ENCODE data around the gene SLC27A2.

The SLC27A2 gene

GRCh38 chr15:50248994-50249582 lies 67.1 kb downstream of the SLC27A2 start:
- Histone ChIP-seq H3K4me1 (ENCODE audit: insufficient read depth, low read length) (no peaks in the 10 kb centered on the region; the same call in 1 of the 2 replicates), H3K9ac (ENCODE audit: low read depth, low read length) (no peak overlapping the region), H3K36me3 (ENCODE audit: insufficient read depth, low read length) (no peaks in the 10 kb centered on the region), H3K9me3 (ENCODE audit: control insufficient read depth, insufficient read depth, low read length) (no peaks in the 10 kb centered on the region)

- Histone ChIP-seq H3K9me3 (ENCODE audit: control insufficient read depth, insufficient read depth, low read length) (no peaks in the 10 kb centered on the region), H3K36me3 (ENCODE audit: insufficient read depth, low read length) (no peaks in the 10 kb centered on the region), H3K4me1 (ENCODE audit: insufficient read depth, low read length) (no peaks in the 10 kb centered on the region; the same call in 1 of the 2 replicates), H3K9ac (ENCODE audit: low read depth, low read length) (no peak overlapping the region)
Observed at GRCh38 chr15:50249704-50250103, 67.7 kb downstream of the SLC27A2 start.

- H3K9ac ChIP-seq (ENCODE audit: low read depth, low read length) = no peak overlapping the region
- no peaks in the 10 kb centered on the region for H3K36me3 ChIP-seq (ENCODE audit: insufficient read depth, low read length)
- H3K4me1 ChIP-seq (ENCODE audit: insufficient read depth, low read length) = no peaks in the 10 kb centered on the region; the same call in 1 of the 2 replicates
- no peaks in the 10 kb centered on the region for H3K9me3 ChIP-seq (ENCODE audit: control insufficient read depth, insufficient read depth, low read length)
Observed at GRCh38 chr15:50250760-50251394, 68.9 kb downstream of the SLC27A2 start.

- no peaks in the 10 kb centered on the region for H3K36me3 ChIP-seq (ENCODE audit: insufficient read depth, low read length)
- H3K4me1 ChIP-seq (ENCODE audit: insufficient read depth, low read length) = no peaks in the 10 kb centered on the region; the same call in 1 of the 2 replicates
- H3K9me3 ChIP-seq (ENCODE audit: control insufficient read depth, insufficient read depth, low read length) = no peaks in the 10 kb centered on the region
- H3K9ac ChIP-seq (ENCODE audit: low read depth, low read length) = no peak overlapping the region
Observed at GRCh38 chr15:50251638-50252182, 69.7 kb downstream of the SLC27A2 start.

DNA sequence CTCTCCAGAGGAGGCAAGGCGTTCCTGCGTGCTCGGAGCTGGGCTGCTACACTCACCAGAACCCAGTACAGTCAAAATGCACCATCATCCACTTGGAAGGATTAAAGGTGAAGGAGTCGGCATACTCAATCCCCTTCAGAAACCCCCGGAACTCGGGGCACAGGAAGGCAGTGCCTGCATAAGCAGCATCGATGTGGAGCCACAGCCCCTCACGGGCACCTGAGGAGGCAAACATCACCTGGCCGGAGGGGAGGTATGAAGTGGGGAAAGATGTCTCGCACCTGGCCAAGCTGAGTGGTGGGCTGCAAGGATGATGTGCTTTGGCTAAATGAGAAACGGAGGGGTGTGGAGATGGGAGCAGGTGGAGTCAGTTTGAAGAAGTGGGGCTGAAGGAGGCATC lies 70.6 kb downstream of the SLC27A2 start:
- Histone ChIP-seq H3K4me1 (ENCODE audit: insufficient read depth, low read length) (no peaks in the 10 kb centered on the region; the same call in 1 of the 2 replicates), H3K36me3 (ENCODE audit: insufficient read depth, low read length) (no peaks in the 10 kb centered on the region), H3K9ac (ENCODE audit: low read depth, low read length) (no peak overlapping the region), H3K9me3 (ENCODE audit: control insufficient read depth, insufficient read depth, low read length) (no peaks in the 10 kb centered on the region)

GRCh38 chr15:50256188-50257041 lies 74.4 kb downstream of the SLC27A2 start:
- Histone ChIP-seq H3K9me3 (ENCODE audit: control insufficient read depth, insufficient read depth, low read length) (no peaks in the 10 kb centered on the region; the same call in 1 of the 2 replicates), H3K9ac (ENCODE audit: low read depth, low read length) (no peak overlapping the region), H3K4me1 (ENCODE audit: insufficient read depth, low read length) (no peaks in the 10 kb centered on the region), H3K36me3 (ENCODE audit: insufficient read depth, low read length) (no peaks in the 10 kb centered on the region)

GRCh38 chr15:50257332-50257731 lies 75.3 kb downstream of the SLC27A2 start:
- H3K9ac ChIP-seq (ENCODE audit: low read depth, low read length) = no peak overlapping the region
- no peaks in the 10 kb centered on the region for H3K4me1 ChIP-seq (ENCODE audit: insufficient read depth, low read length)
- H3K9me3 ChIP-seq (ENCODE audit: control insufficient read depth, insufficient read depth, low read length) = no peaks in the 10 kb centered on the region; the same call in 1 of the 2 replicates
- H3K36me3 ChIP-seq (ENCODE audit: insufficient read depth, low read length) = no peaks in the 10 kb centered on the region

- H3K9ac ChIP-seq (ENCODE audit: low read depth, low read length) = no peak overlapping the region
- H3K36me3 ChIP-seq (ENCODE audit: insufficient read depth, low read length) = no peaks in the 10 kb centered on the region
- no peaks in the 10 kb centered on the region; the same call in 1 of the 2 replicates for H3K9me3 ChIP-seq (ENCODE audit: control insufficient read depth, insufficient read depth, low read length)
- no peaks in the 10 kb centered on the region for H3K4me1 ChIP-seq (ENCODE audit: insufficient read depth, low read length)
Observed at GRCh38 chr15:50257924-50258323, 75.9 kb downstream of the SLC27A2 start.

GRCh38 chr15:50259276-50259675 lies 77.3 kb downstream of the SLC27A2 start:
- H3K9ac ChIP-seq (ENCODE audit: low read depth, low read length) = no peak overlapping the region
- H3K4me1 ChIP-seq (ENCODE audit: insufficient read depth, low read length) = no peaks in the 10 kb centered on the region
- H3K9me3 ChIP-seq (ENCODE audit: control insufficient read depth, insufficient read depth, low read length) = no peaks in the 10 kb centered on the region; the same call in 1 of the 2 replicates

GRCh38 chr15:50260969-50261496 lies 79.0 kb downstream of the SLC27A2 start:
- Histone ChIP-seq H3K9ac (ENCODE audit: low read depth, low read length) (no peak overlapping the region), H3K4me1 (ENCODE audit: insufficient read depth, low read length) (no peaks in the 10 kb centered on the region), H3K9me3 (ENCODE audit: control insufficient read depth, insufficient read depth, low read length) (no peaks in the 10 kb centered on the region; the same call in 1 of the 2 replicates), H3K36me3 (ENCODE audit: insufficient read depth, low read length) (no peaks in the 10 kb centered on the region)

More at GRCh38 chr15:50259276-50259675, 77.3 kb downstream of the SLC27A2 start:
- H3K36me3 ChIP-seq (ENCODE audit: insufficient read depth, low read length) = no peaks in the 10 kb centered on the region

DNA sequence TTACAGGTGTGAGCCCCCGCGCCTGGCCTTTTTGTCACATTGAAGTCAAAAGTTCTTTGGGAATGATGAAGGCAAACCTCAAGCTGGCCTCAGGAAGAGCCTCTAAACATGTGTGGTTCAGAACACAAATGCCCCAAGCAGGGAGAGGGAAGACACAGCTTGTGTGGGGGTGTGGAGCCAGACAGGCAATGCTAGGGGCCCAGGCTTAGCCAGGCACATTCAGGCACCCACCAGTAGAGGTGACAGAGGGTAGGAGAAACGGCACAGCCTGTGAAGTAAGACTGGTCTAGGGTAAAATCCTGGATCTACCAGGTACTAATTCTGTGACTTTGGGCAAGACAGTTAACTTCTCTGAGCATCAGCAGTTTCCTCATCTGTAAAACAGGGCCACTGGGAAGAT lies 80.0 kb downstream of the SLC27A2 start:
- no peaks in the 10 kb centered on the region for H3K4me1 ChIP-seq (ENCODE audit: insufficient read depth, low read length)
- H3K9ac ChIP-seq (ENCODE audit: low read depth, low read length) = no peak overlapping the region
- no peaks in the 10 kb centered on the region for H3K36me3 ChIP-seq (ENCODE audit: insufficient read depth, low read length)
- H3K9me3 ChIP-seq (ENCODE audit: control insufficient read depth, insufficient read depth, low read length) = no peaks in the 10 kb centered on the region; the same call in 1 of the 2 replicates

DNA sequence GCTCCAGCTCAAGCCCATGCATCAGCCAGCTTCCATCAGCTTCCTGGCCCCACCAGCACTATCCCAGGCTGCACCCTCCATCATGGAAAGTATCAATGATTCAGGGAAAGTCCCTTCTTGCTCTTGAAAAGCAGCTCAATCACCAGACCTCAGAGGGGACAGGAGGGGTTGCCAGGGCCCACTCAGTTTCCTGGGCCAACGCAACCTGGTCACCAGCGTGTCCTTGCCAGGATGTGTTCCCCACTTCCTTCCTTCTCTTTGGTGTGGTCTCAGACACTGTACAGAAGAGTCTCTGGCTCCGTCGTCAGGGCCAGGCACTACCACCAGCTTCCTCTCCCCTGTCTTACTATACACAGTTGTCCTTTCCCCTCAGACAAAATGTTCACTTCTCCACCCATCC lies 80.5 kb downstream of the SLC27A2 start:
- no peaks in the 10 kb centered on the region for H3K4me1 ChIP-seq (ENCODE audit: insufficient read depth, low read length)
- H3K36me3 ChIP-seq (ENCODE audit: insufficient read depth, low read length) = no peaks in the 10 kb centered on the region
- no peaks in the 10 kb centered on the region; the same call in 1 of the 2 replicates for H3K9me3 ChIP-seq (ENCODE audit: control insufficient read depth, insufficient read depth, low read length)
- no peak overlapping the region for H3K9ac ChIP-seq (ENCODE audit: low read depth, low read length)

DNA sequence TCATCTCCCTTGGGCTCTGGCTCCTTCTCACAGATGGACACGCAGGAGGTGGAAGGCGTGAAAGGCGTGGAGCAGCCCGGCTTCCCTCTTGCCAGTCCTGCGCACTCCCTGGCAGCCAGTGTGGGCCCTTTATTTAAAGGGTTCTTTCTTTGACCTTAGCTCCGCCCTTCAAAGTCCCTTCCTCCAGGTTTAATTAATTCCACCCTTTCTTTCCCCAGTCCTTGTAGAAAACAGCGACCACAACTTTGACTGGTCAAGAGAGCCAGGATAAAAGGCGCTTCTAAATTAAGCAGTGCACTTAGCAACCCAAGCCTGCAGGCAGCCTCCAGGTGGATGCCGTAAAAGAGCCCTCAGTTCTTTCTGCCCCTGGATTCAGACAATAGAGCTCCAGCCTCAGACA lies 83.6 kb downstream of the SLC27A2 start, which contains the start of gene HDC:
HDC (minus strand) TSS at position 107 of the 400 bp plus-strand sequence; CDS start at position 4, 103 bp downstream.
- Histone ChIP-seq H3K36me3 (ENCODE audit: insufficient read depth, low read length) (no peaks in the 10 kb centered on the region), H3K4me1 (ENCODE audit: insufficient read depth, low read length) (no peaks in the 10 kb centered on the region), H3K9me3 (ENCODE audit: control insufficient read depth, insufficient read depth, low read length) (no peaks in the 10 kb centered on the region; the same call in 1 of the 2 replicates), H3K9ac (ENCODE audit: low read depth, low read length) (no peak within 1 kb of the TSS)

DNA sequence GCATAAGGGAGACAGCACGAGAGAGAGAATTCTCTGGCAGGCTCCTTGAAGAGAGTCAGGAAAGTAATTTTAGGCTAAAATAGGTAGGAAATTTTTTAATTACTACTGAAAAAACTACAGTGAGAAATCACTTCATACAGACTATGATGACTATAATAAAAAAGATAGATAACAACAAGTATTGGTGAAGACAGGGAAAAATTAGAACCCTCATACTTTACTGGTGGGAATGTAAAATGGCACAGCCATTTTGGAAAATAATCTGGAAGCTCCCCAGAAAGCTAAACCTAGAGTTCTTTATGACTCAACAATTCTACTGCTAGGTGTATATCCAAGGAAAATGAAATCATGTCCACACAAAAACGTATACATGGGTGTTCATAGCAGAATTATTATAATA lies 85.6 kb downstream of the SLC27A2 start:
- no peaks in the 10 kb centered on the region for H3K9me3 ChIP-seq (ENCODE audit: control insufficient read depth, insufficient read depth, low read length)
- no peaks in the 10 kb centered on the region for H3K4me1 ChIP-seq (ENCODE audit: insufficient read depth, low read length)

More for the DNA sequence above, 85.6 kb downstream of the SLC27A2 start:
- H3K9ac ChIP-seq (ENCODE audit: low read depth, low read length) = no peak overlapping the region
- H3K36me3 ChIP-seq (ENCODE audit: insufficient read depth, low read length) = no peaks in the 10 kb centered on the region

Measured in ES-I3 (cell line).